Neutrophil (primary cell): ENCODE measurements around the gene IKZF3.

Experiments used
- H3K27ac ChIP-seq: fragments of 200-600 bp; sonication (generic); 2 replicates; pipeline ENCODE4 v1.5.1; 2016; ENCODE audit warnings: mild to moderate bottlenecking, moderate library complexity
- H3K27me3 ChIP-seq: fragments of 200-600 bp; sonication (generic); 2 replicates; pipeline ENCODE4 v1.6.0; 2016; ENCODE audit warnings: mild to moderate bottlenecking
- H3K36me3 ChIP-seq: fragments of 200-600 bp; sonication (generic); 2 replicates; pipeline ENCODE4 v1.5.1; 2017
- H3K4me1 ChIP-seq, 2 experiments: fragments of 200-600 bp in 1 of 2; sonication (generic) in 1 of 2; 1 replicate in 1 of 2; 2 replicates in 1 of 2; pipeline versions ENCODE4 v1.5.1 to v1.6.1; 2013 to 2016; ENCODE audit warnings: low read depth in 1 of 2, low read length in 1 of 2, mild to moderate bottlenecking in 1 of 2, moderate library complexity in 1 of 2; ENCODE audit not compliant: control insufficient read depth in 1 of 2, insufficient read depth in 1 of 2
- H3K4me3 ChIP-seq, 2 experiments: fragments of 200-600 bp in 1 of 2; sonication (generic) in 1 of 2; 1 replicate in 1 of 2; 2 replicates in 1 of 2; pipeline ENCODE4 v1.5.1; 2013 to 2016; ENCODE audit warnings: low read depth in 1 of 2, low read length in 1 of 2, mild to moderate bottlenecking in 1 of 2, moderate library complexity in 1 of 2
- H3K9me3 ChIP-seq: fragments of 200-600 bp; sonication (generic); 2 replicates; pipeline ENCODE4 v1.5.1; 2016
- CTCF ChIP-seq: fragments of 200-600 bp; sonication (generic); IDR thresholded peaks from 2 replicates; pipeline ENCODE4 v1.5.1; 2016; ENCODE audit warnings: antibody characterized with exemption

Gene IKZF3

DNA sequence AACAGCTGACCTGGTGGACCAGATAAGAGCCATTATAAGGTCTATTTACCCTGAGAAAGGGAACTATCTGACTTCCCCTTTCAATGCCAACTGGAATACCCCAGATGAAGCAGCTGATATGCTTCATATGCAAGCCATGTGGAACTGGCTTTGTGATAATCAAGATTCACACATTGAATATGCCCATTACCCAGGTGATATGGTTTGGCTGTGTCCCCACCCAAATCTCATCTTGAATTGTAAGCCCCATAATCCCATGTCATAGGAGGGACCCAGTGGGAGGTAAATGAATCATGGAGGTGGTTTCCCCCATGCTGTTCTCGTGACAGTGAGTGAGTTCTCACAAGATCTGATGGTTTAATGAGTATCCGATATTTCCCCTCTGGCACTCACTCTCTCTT lies 42.1 kb downstream of the IKZF3 start:
- peaks cover 43% of the 10 kb centered on the region for H3K27me3 ChIP-seq
- H3K4me1 ChIP-seq = no peaks in the 10 kb centered on the region
- no peak overlapping the region for H3K4me3 ChIP-seq
- no peaks in the 10 kb centered on the region for H3K36me3 ChIP-seq
- H3K27ac ChIP-seq = no peak overlapping the region
- peaks cover 8% of the 10 kb centered on the region for H3K9me3 ChIP-seq
- TF ChIP-seq CTCF = no peak

GRCh38 chr17:39820987-39821386 lies 43.1 kb downstream of the IKZF3 start:
- no peak for TF ChIP-seq CTCF
- no peak overlapping the region for H3K4me3 ChIP-seq
- H3K9me3 ChIP-seq = peaks cover 8% of the 10 kb centered on the region
- H3K36me3 ChIP-seq = no peaks in the 10 kb centered on the region
- peaks cover 32% of the 10 kb centered on the region for H3K27me3 ChIP-seq
- H3K27ac ChIP-seq = no peak overlapping the region
- no peaks in the 10 kb centered on the region for H3K4me1 ChIP-seq

DNA sequence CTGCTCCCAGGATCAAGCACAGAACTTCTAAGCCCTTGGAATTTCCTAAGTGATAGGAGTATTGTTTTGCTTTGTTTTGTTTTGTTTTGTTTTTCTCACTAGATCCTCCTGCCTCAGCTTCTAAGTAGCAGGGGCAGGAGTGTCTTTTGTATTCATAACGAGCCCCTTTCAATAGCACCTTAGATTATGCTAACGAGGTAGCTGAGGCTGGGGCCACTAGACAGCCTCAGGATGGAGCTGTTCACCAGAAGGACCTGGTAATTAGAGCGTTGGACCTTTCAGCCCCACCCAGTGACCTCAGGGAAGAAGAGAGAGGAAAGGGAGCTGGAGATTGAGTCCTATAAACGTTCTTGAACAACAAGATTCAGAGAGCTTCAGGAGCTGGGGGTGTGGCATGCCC lies 43.6 kb downstream of the IKZF3 start:
- Histone ChIP-seq H3K36me3 (no peaks in the 10 kb centered on the region), H3K27ac (no peak overlapping the region), H3K4me3 (no peak overlapping the region), H3K9me3 (peaks cover 8% of the 10 kb centered on the region), H3K27me3 (peaks cover 32% of the 10 kb centered on the region), H3K4me1 (no peaks in the 10 kb centered on the region)
- no peak for TF ChIP-seq CTCF

DNA sequence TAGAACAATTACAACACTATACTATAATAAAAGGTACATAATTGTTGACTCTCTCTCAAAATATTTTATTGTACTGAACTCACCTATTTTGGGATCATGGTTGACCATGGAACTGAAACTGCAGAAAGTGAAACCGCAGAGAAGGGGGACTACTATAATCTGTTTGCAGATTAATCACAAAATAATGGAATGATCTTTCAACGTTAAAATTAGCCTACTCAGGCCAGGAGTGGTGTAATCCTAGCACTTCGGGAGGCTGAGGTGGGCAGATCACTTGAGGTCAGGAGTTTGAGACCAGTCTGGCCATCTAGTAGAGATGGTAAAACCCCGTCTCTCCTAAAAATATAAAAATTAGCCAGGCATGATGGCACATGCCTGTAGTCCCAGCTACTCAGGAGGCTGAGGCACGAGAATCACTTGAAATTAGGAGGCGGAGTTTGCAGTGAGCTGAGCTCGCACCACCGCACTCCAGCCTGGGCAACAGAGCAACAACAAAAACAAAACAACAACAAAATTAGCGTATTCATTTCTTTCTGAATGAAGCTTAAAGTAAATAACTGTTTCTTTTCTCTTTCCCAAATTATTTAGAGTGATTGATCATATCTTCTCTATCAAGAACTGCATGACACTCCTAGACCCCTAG lies 45.6 kb downstream of the IKZF3 start:
- Histone ChIP-seq H3K9me3 (peaks cover 1% of the 10 kb centered on the region), H3K36me3 (no peaks in the 10 kb centered on the region), H3K27me3 (peaks cover 48% of the 10 kb centered on the region), H3K27ac (no peak overlapping the region), H3K4me3 (no peak overlapping the region), H3K4me1 (no peaks in the 10 kb centered on the region)
- no peak for TF ChIP-seq CTCF

DNA sequence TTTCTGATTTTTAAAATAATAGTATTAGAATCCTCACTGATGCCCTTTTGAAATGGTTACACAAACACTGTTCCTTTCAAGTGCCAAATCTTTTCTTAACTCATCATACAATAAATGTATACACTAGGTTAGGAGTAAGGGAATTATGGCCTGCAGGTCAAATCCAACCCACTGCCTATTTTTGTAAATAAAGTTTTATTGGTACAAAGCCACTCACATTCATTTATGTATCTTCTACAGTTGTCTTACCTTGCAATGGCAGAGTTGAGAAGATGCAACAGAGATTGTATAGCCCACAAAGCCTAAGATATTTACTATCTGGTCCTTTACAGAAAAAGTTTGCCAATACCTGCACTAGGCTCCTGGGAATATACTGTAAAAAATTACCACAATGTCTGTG lies 47.8 kb downstream of the IKZF3 start:
- H3K9me3 ChIP-seq = no peaks in the 10 kb centered on the region
- H3K27ac ChIP-seq = no peak overlapping the region
- no peak overlapping the region for H3K4me3 ChIP-seq
- H3K36me3 ChIP-seq = no peaks in the 10 kb centered on the region
- TF ChIP-seq CTCF = no peak
- H3K4me1 ChIP-seq = no peaks in the 10 kb centered on the region
- H3K27me3 ChIP-seq = peaks cover 71% of the 10 kb centered on the region
